ENCODE results near the gene DENND4A.
A peak's percentile ranks its signal among the peaks of the same experiment; 100 is the strongest.
"Not testable (repeated sequence)": the region's sequence is repeated elsewhere in the genome, so short reads cannot be mapped to it uniquely, and the experiment has no call there.

The DENND4A gene

GRCh38 chr15:65618560-65619109 is 173.5 kb downstream of the DENND4A start:
- no peak overlapping the region for H3K4me3 ChIP-seq (ENCODE audit: low read length)
- H3K27me3 ChIP-seq (ENCODE audit: control insufficient read depth, insufficient read depth, low read length), result no peaks in the 10 kb centered on the region
- no peak overlapping the region for H3K27ac ChIP-seq (ENCODE audit: low read length)
- H3K9me3 ChIP-seq (ENCODE audit: control insufficient read depth, low read depth, low read length), result no peaks in the 10 kb centered on the region
- H3K4me1 ChIP-seq (ENCODE audit: control insufficient read depth, low read depth, low read length), result peaks cover 11% of the 10 kb centered on the region
- no peaks in the 10 kb centered on the region for H3K36me3 ChIP-seq (ENCODE audit: control insufficient read depth, low read depth, low read length)
- H3K9ac ChIP-seq (ENCODE audit: low read length), result no peak overlapping the region

GRCh38 chr15:65615887-65616286 is 176.2 kb downstream of the DENND4A start:
- H3K27ac ChIP-seq (ENCODE audit: low read length); H3K4me3 ChIP-seq (ENCODE audit: low read length); H3K27me3 ChIP-seq (ENCODE audit: control insufficient read depth, insufficient read depth, low read length); H3K9me3 ChIP-seq (ENCODE audit: control insufficient read depth, low read depth, low read length); H3K36me3 ChIP-seq (ENCODE audit: control insufficient read depth, low read depth, low read length); H3K9ac ChIP-seq (ENCODE audit: low read length): not testable (repeated sequence)
- peaks cover 22% of the 10 kb centered on the region for H3K4me1 ChIP-seq (ENCODE audit: control insufficient read depth, low read depth, low read length)

- Histone ChIP-seq H3K36me3 (ENCODE audit: control insufficient read depth, low read depth, low read length) (no peaks in the 10 kb centered on the region), H3K27me3 (ENCODE audit: control insufficient read depth, insufficient read depth, low read length) (no peaks in the 10 kb centered on the region), H3K9me3 (ENCODE audit: control insufficient read depth, low read depth, low read length) (no peaks in the 10 kb centered on the region), H3K27ac (ENCODE audit: low read length) (no peak overlapping the region), H3K9ac (ENCODE audit: low read length) (no peak overlapping the region), H3K4me3 (ENCODE audit: low read length) (no peak overlapping the region), H3K4me1 (ENCODE audit: control insufficient read depth, low read depth, low read length) (peaks cover 11% of the 10 kb centered on the region)
Observed at GRCh38 chr15:65612949-65613744, 178.9 kb downstream of the DENND4A start.

- H3K27ac ChIP-seq (ENCODE audit: low read length), result no peak overlapping the region
Observed at GRCh38 chr15:65612616-65612946, 179.5 kb downstream of the DENND4A start.

GRCh38 chr15:65611888-65612615 is 180.0 kb downstream of the DENND4A start:
- H3K4me1 ChIP-seq (ENCODE audit: control insufficient read depth, low read depth, low read length), result peaks cover 11% of the 10 kb centered on the region
- H3K9me3 ChIP-seq (ENCODE audit: control insufficient read depth, low read depth, low read length), result no peaks in the 10 kb centered on the region
- H3K4me3 ChIP-seq (ENCODE audit: low read length), result peak overlapping the region; percentile 93
- peak overlapping the region; percentile 90 for H3K9ac ChIP-seq (ENCODE audit: low read length)
- no peaks in the 10 kb centered on the region for H3K27me3 ChIP-seq (ENCODE audit: control insufficient read depth, insufficient read depth, low read length)
- peak overlapping the region; percentile 82 for H3K27ac ChIP-seq (ENCODE audit: low read length)
- H3K36me3 ChIP-seq (ENCODE audit: control insufficient read depth, low read depth, low read length), result no peaks in the 10 kb centered on the region

More at GRCh38 chr15:65612616-65612946, 179.5 kb downstream of the DENND4A start:
- Histone ChIP-seq H3K36me3 (ENCODE audit: control insufficient read depth, low read depth, low read length) (no peaks in the 10 kb centered on the region), H3K9me3 (ENCODE audit: control insufficient read depth, low read depth, low read length) (no peaks in the 10 kb centered on the region), H3K9ac (ENCODE audit: low read length) (no peak overlapping the region), H3K4me3 (ENCODE audit: low read length) (no peak overlapping the region), H3K4me1 (ENCODE audit: control insufficient read depth, low read depth, low read length) (peaks cover 11% of the 10 kb centered on the region), H3K27me3 (ENCODE audit: control insufficient read depth, insufficient read depth, low read length) (no peaks in the 10 kb centered on the region)

- Histone ChIP-seq H3K4me3 (ENCODE audit: low read length) (peak within 1 kb of the TSS; percentile 93), H3K27me3 (ENCODE audit: control insufficient read depth, insufficient read depth, low read length) (no peaks in the 10 kb centered on the region), H3K27ac (ENCODE audit: low read length) (peak within 1 kb of the TSS; percentile 83), H3K36me3 (ENCODE audit: control insufficient read depth, low read depth, low read length) (no peaks in the 10 kb centered on the region), H3K9ac (ENCODE audit: low read length) (peak within 1 kb of the TSS; percentile 90), H3K9me3 (ENCODE audit: control insufficient read depth, low read depth, low read length) (no peaks in the 10 kb centered on the region), H3K4me1 (ENCODE audit: control insufficient read depth, low read depth, low read length) (peaks cover 11% of the 10 kb centered on the region)
Observed at GRCh38 chr15:65610871-65611718, 181.0 kb downstream of the DENND4A start, which contains the start of gene INTS14. Gene INTS14, minus strand, starts transcription at chr15:65611131. Its CDS starts 3,751 bp downstream, at chr15:65607380.
